Activated naive CD4-positive, alpha-beta T cell treated with anti-CD3 and anti-CD28 coated beads, Interleukin-2, amount 10 ng/mL, durations not matched to agents 7 days and 5 days (primary cell): Measurements from ENCODE around the gene JAKMIP1.
"Not testable (repeated sequence)": the region's sequence is repeated elsewhere in the genome, so short reads cannot be mapped to it uniquely, and the experiment has no call there.

Source experiments
- CTCF ChIA-PET: fragments of 350-600 bp; sonication (Branson Sonifier 250); formaldehyde crosslinking; loops from one replicate; lab custom pipeline; 2021; ENCODE audit warnings: antibody characterized with exemption; lab: Charles Lee
- DNase-seq: peaks from one replicate; pipeline ENCODE4 v3.0.0-alpha.2; 2020
- H3K27ac Mint-ChIP-seq: one replicate; pipeline ENCODE4 v1.8.0; 2021; ENCODE audit warnings: mild to moderate bottlenecking, moderate library complexity, mixed read lengths
- H3K27me3 Mint-ChIP-seq: one replicate; pipeline ENCODE4 v1.8.0; 2021; ENCODE audit warnings: mild to moderate bottlenecking, mixed read lengths
- H3K36me3 Mint-ChIP-seq: one replicate; pipeline ENCODE4 v1.8.0; 2021; ENCODE audit warnings: mixed read lengths
- H3K4me1 Mint-ChIP-seq: one replicate; pipeline ENCODE4 v1.8.0; 2021; ENCODE audit warnings: mixed read lengths
- H3K4me3 Mint-ChIP-seq: one replicate; pipeline ENCODE4 v1.8.0; 2021; ENCODE audit warnings: mild to moderate bottlenecking, moderate library complexity, mixed read lengths
- H3K9me3 Mint-ChIP-seq: one replicate; pipeline ENCODE4 v1.8.0; 2021; ENCODE audit warnings: mixed read lengths

The JAKMIP1 gene

GRCh38 chr4:6148506-6149205, 51.7 kb downstream of the JAKMIP1 start:
- no peak overlapping the region for H3K27ac Mint-ChIP-seq
- H3K36me3 Mint-ChIP-seq: peaks cover 7% of the 10 kb centered on the region
- H3K9me3 Mint-ChIP-seq: peaks cover 9% of the 10 kb centered on the region
- peaks cover 24% of the 10 kb centered on the region for H3K4me1 Mint-ChIP-seq
- CTCF ChIA-PET: interaction anchor here (1.3 kb wide), 1 partner anchor 17 kb away, joined by 4 read pairs; no protein-coding TSS in a partner anchor
- H3K4me3 Mint-ChIP-seq: no peak overlapping the region
- DNase-seq: no peak
- H3K27me3 Mint-ChIP-seq: peaks cover 5% of the 10 kb centered on the region

DNA sequence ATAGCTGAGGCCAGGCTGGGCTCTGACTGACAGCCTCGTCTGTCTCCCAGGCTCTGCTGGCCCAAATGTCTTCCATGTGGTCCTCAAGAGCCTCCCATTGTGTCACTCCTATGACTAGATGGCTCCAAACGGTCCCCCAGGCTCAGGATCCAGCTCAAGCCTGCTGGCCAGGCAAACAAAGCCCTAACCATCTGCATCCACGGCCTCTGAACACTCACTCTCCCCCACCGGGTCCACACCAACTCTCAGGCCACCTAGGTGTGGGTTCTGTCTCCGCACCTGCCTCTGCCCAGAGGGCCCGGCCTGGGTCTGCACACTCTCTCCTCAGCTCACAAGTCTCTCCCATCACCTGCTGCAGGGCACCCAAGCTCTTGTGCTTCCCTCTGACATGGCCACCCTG, 52.9 kb downstream of the JAKMIP1 start:
- Mint-ChIP-seq H3K4me3 (no peak overlapping the region), H3K9me3 (peaks cover 9% of the 10 kb centered on the region), H3K36me3 (peaks cover 5% of the 10 kb centered on the region), H3K27me3 (peaks cover 5% of the 10 kb centered on the region), H3K4me1 (peaks cover 13% of the 10 kb centered on the region), H3K27ac (no peak overlapping the region)
- DNase-seq: no peak
- CTCF ChIA-PET: no interaction called here

DNA sequence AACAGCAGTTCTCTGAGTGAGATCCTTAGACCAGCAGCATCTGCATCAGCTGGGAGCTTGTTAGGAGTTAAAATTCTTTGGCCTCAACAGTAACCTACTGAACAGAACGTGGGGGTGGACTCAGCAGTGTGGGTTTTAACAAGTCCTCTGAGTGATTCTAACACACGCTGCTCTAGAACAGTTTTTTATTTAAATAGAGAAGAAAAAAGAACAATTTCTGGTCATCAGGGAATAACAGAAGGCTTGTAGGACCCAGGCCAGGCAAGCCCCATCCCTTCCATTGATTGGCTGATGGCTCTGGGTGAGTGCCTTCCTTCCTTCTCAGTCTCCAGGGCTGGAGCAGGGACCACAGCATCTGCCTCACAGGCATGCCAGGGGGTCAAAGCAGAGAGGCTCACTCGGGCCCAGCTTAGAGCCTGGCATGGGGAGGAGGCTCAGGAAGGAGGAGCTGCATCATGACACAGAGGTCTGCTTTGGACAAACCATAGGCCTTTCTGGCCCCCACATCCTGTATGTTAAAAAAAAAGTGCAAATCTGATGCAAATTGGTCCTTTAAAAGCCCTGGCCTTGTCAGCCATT, 56.7 kb downstream of the JAKMIP1 start:
- peaks cover 9% of the 10 kb centered on the region for H3K9me3 Mint-ChIP-seq
- no peak overlapping the region for H3K4me3 Mint-ChIP-seq
- no peak overlapping the region for H3K27ac Mint-ChIP-seq
- CTCF ChIA-PET: no interaction called here
- peaks cover 5% of the 10 kb centered on the region for H3K36me3 Mint-ChIP-seq
- H3K4me1 Mint-ChIP-seq: no peaks in the 10 kb centered on the region
- peaks cover 5% of the 10 kb centered on the region for H3K27me3 Mint-ChIP-seq
- DNase-seq: no peak

DNA sequence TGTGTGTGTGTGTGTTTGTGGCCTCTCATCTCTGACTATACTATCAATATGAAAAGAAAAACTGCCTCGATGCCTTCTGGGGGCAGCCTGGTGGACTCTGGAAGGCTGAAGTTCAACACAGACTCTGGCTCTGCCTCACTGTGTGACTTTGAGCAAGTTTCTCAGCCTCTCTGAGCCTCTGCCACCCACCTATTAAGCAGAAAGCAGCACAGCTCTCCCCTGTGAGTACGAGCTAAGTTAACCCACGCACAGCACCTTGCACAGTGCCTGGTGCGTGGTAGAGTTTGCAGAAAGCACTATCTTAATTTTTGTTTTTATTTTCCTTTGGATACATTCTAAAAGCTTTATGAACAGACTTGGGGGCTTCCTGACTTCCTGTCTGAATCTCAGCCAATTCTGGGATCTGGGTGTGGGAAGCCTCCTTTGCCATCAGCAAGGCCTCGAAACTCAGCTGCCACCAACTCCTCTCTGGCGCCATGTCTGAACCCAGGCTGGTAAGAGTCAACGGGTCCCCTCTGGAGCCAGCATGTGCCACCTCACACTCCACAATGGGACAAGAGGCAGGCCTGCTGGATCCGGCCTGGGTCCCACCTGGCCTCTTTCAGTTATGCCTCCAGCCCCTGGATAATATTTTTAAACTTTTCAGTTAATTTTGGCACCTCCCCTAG, 57.3 kb downstream of the JAKMIP1 start:
- no peak for DNase-seq
- CTCF ChIA-PET: no interaction called here
- H3K36me3 Mint-ChIP-seq: peaks cover 5% of the 10 kb centered on the region

DNA sequence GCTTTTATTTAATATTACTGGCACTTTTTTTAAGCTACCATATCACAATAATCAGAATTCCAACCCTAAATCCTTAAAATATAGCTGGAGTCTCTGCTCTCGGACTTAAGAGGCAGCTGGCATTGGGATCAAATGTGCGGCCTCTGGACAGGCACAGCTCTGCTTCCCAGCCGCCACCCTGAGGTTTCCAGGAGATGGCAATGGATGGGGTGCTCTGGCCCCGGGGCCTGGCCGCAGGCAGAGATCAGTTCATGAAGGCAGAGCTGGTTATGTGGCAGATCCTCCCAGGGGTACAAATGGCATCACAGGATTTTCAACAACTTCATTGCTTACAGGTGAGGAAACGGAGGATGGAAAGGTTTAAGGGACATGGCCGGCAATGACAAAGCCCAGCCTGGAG, 57.8 kb downstream of the JAKMIP1 start:
- H3K27me3 Mint-ChIP-seq: peaks cover 2% of the 10 kb centered on the region
- H3K4me3 Mint-ChIP-seq: no peak overlapping the region
- CTCF ChIA-PET: interaction anchor here (1.5 kb wide), 1 partner anchor 10 kb away, joined by 5 read pairs; no protein-coding TSS in a partner anchor
- peaks cover 9% of the 10 kb centered on the region for H3K9me3 Mint-ChIP-seq
- H3K27ac Mint-ChIP-seq: no peak overlapping the region
- peaks cover 5% of the 10 kb centered on the region for H3K36me3 Mint-ChIP-seq
- DNase-seq: no peak
- no peaks in the 10 kb centered on the region for H3K4me1 Mint-ChIP-seq

More for the DNA sequence above, 57.3 kb downstream of the JAKMIP1 start:
- no peak overlapping the region for H3K4me3 Mint-ChIP-seq
- H3K27ac Mint-ChIP-seq: no peak overlapping the region
- H3K9me3 Mint-ChIP-seq: peaks cover 9% of the 10 kb centered on the region
- no peaks in the 10 kb centered on the region for H3K4me1 Mint-ChIP-seq
- H3K27me3 Mint-ChIP-seq: peaks cover 5% of the 10 kb centered on the region

DNA sequence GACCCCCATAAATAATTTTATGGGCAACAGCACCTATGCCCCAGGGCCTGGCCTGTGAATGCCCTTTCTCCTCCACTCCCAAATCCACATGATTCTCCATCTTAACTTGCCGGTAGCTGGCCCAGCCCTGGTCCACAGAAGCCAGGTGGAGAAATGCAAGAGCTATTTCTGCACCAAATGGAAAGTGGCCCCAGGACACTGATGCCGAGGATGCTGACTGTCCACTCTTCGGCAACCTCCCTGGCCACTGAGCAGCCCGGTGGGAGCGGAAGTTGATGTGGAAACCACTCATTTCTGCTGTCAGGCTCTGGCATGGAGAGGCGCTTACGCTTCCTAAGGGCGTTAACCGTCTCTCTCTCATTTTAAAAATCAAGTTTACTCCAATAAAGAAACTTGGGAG, 58.8 kb downstream of the JAKMIP1 start:
- no peak overlapping the region for H3K27ac Mint-ChIP-seq
- DNase-seq: no peak
- peaks cover 5% of the 10 kb centered on the region for H3K36me3 Mint-ChIP-seq
- peaks cover 9% of the 10 kb centered on the region for H3K9me3 Mint-ChIP-seq
- no peak overlapping the region for H3K4me3 Mint-ChIP-seq
- H3K27me3 Mint-ChIP-seq: no peaks in the 10 kb centered on the region
- CTCF ChIA-PET: interaction anchor here (1.5 kb wide), 1 partner anchor 11 kb away, joined by 5 read pairs; no protein-coding TSS in a partner anchor
- H3K4me1 Mint-ChIP-seq: no peaks in the 10 kb centered on the region

- CTCF ChIA-PET: interaction anchor here (1.5 kb wide), 1 partner anchor 12 kb away, joined by 5 read pairs; no protein-coding TSS in a partner anchor
- H3K9me3 Mint-ChIP-seq, H3K4me1 Mint-ChIP-seq, H3K27ac Mint-ChIP-seq, H3K27me3 Mint-ChIP-seq, H3K4me3 Mint-ChIP-seq, H3K36me3 Mint-ChIP-seq, DNase-seq: not testable (repeated sequence)
Measured at GRCh38 chr4:6141021-6141420, 59.3 kb downstream of the JAKMIP1 start.

DNA sequence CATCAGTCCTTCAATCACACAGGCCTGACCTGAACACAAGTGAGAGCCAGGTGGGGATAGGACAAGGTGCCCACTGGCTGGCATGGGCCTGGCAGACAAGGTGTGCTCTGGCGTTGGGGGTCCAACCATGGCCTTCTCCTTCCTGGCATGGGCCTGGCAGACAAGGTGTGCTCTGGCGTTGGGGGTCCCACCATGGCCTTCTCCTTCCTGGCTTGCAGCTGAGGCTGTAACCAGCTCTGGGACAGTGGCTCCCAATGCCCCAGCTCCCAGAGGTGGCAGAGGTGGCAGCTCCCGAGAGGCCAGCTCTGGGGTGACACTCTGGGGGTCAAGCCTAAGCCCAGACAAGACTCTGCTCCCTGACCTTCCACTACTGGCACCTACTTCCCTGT, 62.6 kb downstream of the JAKMIP1 start:
- peaks cover 7% of the 10 kb centered on the region for H3K4me1 Mint-ChIP-seq
- peak overlapping the region; percentile 42 for H3K27ac Mint-ChIP-seq
- H3K27me3 Mint-ChIP-seq: peaks cover 4% of the 10 kb centered on the region
- H3K4me3 Mint-ChIP-seq: no peak overlapping the region
- CTCF ChIA-PET: no interaction called here
- H3K36me3 Mint-ChIP-seq: no peaks in the 10 kb centered on the region
- no peaks in the 10 kb centered on the region for H3K9me3 Mint-ChIP-seq
- DNase-seq: no peak

- Mint-ChIP-seq H3K27ac (peak overlapping the region; percentile 42), H3K4me1 (peaks cover 7% of the 10 kb centered on the region), H3K4me3 (no peak overlapping the region), H3K9me3 (no peaks in the 10 kb centered on the region), H3K36me3 (no peaks in the 10 kb centered on the region), H3K27me3 (peaks cover 4% of the 10 kb centered on the region)
- CTCF ChIA-PET: no interaction called here
- no peak for DNase-seq
Measured at GRCh38 chr4:6137027-6137746, 63.2 kb downstream of the JAKMIP1 start.

DNA sequence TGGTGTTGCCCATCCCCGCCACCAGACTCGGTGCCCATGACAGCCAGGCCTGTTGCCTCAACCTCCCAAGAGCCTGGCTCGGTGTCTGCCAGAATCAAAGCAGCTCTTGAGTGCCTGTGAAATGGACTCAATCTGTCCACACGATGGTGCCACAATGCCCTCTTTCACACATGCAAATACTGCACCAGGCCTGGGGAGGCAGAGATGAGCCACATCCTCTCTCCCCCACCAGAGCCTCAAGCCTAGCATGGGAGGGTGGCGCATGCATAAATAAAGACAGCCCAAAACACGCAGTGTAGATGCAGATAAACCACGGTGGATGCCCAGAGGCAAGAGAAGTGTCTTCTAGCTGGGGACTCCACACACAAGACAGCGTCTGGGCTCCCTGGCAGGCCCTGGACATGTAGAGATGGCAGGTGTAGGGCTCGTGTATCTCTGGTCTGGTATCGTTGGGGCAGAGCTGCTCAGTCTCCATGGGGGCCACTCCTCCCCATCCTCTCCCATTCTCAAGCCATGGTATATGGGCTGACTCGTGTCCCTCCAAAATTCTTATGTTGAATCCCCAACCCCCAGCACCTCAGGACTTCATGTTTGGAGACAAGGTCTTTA, 65.6 kb downstream of the JAKMIP1 start:
- no peak overlapping the region for H3K27ac Mint-ChIP-seq
- peaks cover 5% of the 10 kb centered on the region for H3K27me3 Mint-ChIP-seq
- CTCF ChIA-PET: interaction anchor here (0.6 to 3.0 kb wide), 10 partner anchors 20 to 193 kb away, joined by 3 to 20 read pairs (median 4); partner anchors contain the start of gene JAKMIP1
- H3K9me3 Mint-ChIP-seq: no peaks in the 10 kb centered on the region
- no peaks in the 10 kb centered on the region for H3K36me3 Mint-ChIP-seq
- no peak overlapping the region for H3K4me3 Mint-ChIP-seq
- DNase-seq: peak; percentile 61
- peaks cover 7% of the 10 kb centered on the region for H3K4me1 Mint-ChIP-seq

DNA sequence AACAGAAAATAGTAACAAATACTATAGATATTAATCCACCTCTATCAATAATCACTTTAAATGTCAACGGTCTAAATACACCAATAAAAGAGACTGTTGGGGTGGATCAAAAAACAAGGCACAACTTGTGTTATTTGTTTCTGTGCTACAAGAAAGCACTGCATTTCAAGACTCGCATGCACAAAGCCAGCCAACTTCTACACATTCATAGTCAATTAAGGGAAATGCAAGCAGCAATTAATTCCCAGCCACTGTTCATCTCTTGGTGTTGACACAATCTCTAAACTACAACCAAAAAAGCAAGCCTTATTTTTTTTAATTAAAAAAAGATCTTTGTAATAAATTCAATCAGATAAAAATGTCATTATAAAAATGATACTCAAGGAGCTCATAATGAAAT, 67.6 kb downstream of the JAKMIP1 start:
- CTCF ChIA-PET: interaction anchor here (3.0 kb wide), 1 partner anchor 118 kb away, joined by 20 read pairs; no protein-coding TSS in a partner anchor
- Mint-ChIP-seq H3K9me3 (no peaks in the 10 kb centered on the region), H3K4me3 (no peak overlapping the region)

DNA sequence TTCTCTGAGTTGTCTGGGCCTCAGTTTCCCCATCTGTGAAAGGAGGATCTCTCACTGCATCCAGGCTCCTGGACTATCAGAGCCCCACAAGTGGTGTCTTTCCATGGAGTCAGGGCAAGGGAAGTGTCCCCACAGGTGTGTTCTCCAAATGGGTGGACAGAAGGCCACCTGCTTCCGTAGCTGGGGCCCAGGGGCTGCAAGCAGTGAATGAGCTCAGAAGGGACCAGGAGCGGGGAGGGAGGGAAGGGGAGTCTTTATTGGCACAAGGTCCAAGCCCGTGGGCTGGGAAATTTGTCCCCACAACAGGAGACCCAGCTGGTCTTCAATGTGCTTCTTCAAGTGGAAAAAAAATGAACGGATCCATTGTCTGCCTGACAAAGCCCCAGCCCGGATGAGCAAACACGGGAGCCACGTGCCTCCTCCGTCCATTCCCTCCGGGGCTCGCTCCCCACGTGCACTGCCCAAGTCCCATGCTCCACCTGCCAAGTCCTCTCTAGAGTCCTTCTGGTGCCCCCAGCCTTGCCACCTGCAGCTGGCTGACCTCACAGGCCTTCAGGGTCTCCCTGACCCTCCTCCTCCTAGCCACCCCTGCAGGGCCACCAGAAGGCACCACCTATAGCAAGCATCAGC, 72.0 kb downstream of the JAKMIP1 start:
- no peak overlapping the region for H3K4me3 Mint-ChIP-seq
- no peak overlapping the region for H3K27ac Mint-ChIP-seq
- no peaks in the 10 kb centered on the region for H3K9me3 Mint-ChIP-seq
- no peaks in the 10 kb centered on the region for H3K36me3 Mint-ChIP-seq
- DNase-seq: no peak
- no peaks in the 10 kb centered on the region for H3K4me1 Mint-ChIP-seq
- CTCF ChIA-PET: no interaction called here
- H3K27me3 Mint-ChIP-seq: peaks cover 6% of the 10 kb centered on the region

More for the DNA sequence above, 67.6 kb downstream of the JAKMIP1 start:
- DNase-seq: no peak
- Mint-ChIP-seq H3K36me3 (no peaks in the 10 kb centered on the region), H3K27ac (no peak overlapping the region), H3K4me1 (peaks cover 7% of the 10 kb centered on the region), H3K27me3 (peaks cover 9% of the 10 kb centered on the region)

DNA sequence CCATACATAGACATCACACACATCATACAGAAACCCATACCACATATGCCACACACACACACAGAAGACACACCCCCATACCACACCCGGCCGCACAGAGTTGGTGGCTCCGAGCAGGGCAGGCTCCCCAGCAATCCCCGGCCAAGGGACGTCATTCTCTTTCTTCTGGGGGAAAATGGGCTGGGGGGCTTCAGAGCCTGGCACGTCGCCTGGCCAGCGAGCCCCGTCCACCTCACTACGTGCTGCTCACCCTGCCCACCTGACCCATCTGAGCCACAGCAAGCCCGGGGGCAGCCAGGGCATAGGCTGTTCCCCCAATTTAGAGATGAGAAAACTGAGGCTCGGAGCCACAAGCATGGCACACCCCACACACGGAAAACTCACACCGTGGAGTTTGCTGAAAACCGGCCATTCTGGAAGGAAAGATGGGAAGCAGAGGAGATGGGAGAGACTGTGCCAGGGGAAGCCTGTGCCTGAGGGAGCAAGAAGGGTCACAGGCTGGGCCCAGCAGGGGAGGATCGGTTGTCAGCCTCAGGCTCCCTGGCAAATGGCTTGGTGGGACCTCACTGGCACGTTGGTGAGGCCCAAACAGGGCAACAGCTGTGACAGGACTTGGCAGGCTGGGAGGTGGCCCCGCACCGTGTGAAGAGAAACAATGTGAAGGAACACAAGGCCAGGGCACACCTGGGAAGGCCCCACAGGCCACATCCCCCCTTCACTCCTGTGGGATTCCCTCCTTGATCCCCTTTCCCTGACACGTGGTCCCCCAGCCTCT, 73.2 kb downstream of the JAKMIP1 start:
- no peaks in the 10 kb centered on the region for H3K9me3 Mint-ChIP-seq
- peak; percentile 14 for DNase-seq
- H3K27ac Mint-ChIP-seq: no peak overlapping the region
- no peak overlapping the region for H3K4me3 Mint-ChIP-seq
- no peaks in the 10 kb centered on the region for H3K4me1 Mint-ChIP-seq
- H3K27me3 Mint-ChIP-seq: peaks cover 6% of the 10 kb centered on the region
- H3K36me3 Mint-ChIP-seq: no peaks in the 10 kb centered on the region
- CTCF ChIA-PET: no interaction called here
